WTC11 (cell line): ENCODE measurements around the gene REEP1. TPM values are rescaled to one million over a fixed set of nuclear protein-coding genes. Genes with fewer than 3 reads are reported as not detected.

Experiments
- ATAC-seq: fragments of 200-7000 bp; cut with Tn5 transposase; 2 replicates; pipeline ENCODE4 v1.10.0; 2021; ENCODE audit warnings: mild to moderate bottlenecking, moderate library complexity
- CTCF ChIA-PET: fragments of 300-600 bp; sonication (Branson Sonifier 250); formaldehyde crosslinking; loops from one replicate; lab custom pipeline; 2021; ENCODE audit warnings: antibody characterized with exemption; lab: Charles Lee
- POLR2A ChIA-PET: fragments of 350-600 bp; sonication (Branson Sonifier 250); formaldehyde crosslinking; loops from one replicate; lab custom pipeline; 2021; ENCODE audit warnings: antibody characterized with exemption; lab: Charles Lee
- DNase-seq: peaks from one replicate; pipeline ENCODE4 v3.0.0; 2021; ENCODE audit warnings: low spot score
- H3K27ac Mint-ChIP-seq: 2 replicates; pipeline ENCODE4 v1.8.0; 2021; ENCODE audit warnings: mixed read lengths
- H3K27me3 Mint-ChIP-seq: 2 replicates; pipeline ENCODE4 v1.8.0; 2021; ENCODE audit warnings: low read depth, mild to moderate bottlenecking, moderate library complexity, mixed read lengths
- H3K36me3 Mint-ChIP-seq: 2 replicates; pipeline ENCODE4 v1.8.0; 2021; ENCODE audit warnings: mixed read lengths
- H3K4me1 Mint-ChIP-seq: 2 replicates; pipeline ENCODE4 v1.8.0; 2022; ENCODE audit warnings: mixed read lengths
- H3K4me3 Mint-ChIP-seq: 2 replicates; pipeline ENCODE4 v1.8.0; 2021; ENCODE audit warnings: mild to moderate bottlenecking, moderate library complexity, mixed read lengths
- H3K9me3 Mint-ChIP-seq: 2 replicates; pipeline ENCODE4 v1.8.0; 2021; ENCODE audit warnings: mixed read lengths
- ETV6 ChIP-seq: sonication (generic); formaldehyde crosslinking; IDR thresholded peaks from 2 replicates; pipeline ENCODE4 v1.8.1; 2022; ENCODE audit warnings: mild to moderate bottlenecking, missing genetic modification reagents
- FOXK1 ChIP-seq: sonication (generic); formaldehyde crosslinking; IDR thresholded peaks from 2 replicates; pipeline ENCODE4 v1.8.0; 2022; ENCODE audit warnings: mild to moderate bottlenecking, moderate library complexity, missing genetic modification reagents
- FOXP4 ChIP-seq: sonication (generic); formaldehyde crosslinking; IDR thresholded peaks from 2 replicates; pipeline ENCODE4 v1.8.0; 2022; ENCODE audit warnings: mild to moderate bottlenecking, missing genetic modification reagents
- HMGA2 ChIP-seq: fragments of 250-450 bp; sonication (Bioruptor Pico); IDR thresholded peaks from 2 replicates; pipeline ENCODE4 v1.4.0; 2021; ENCODE audit warnings: mild to moderate bottlenecking, moderate library complexity
- HMGXB4 ChIP-seq: sonication (generic); formaldehyde crosslinking; IDR thresholded peaks from 2 replicates; pipeline ENCODE4 v1.8.1; 2023; ENCODE audit warnings: mild to moderate bottlenecking, moderate library complexity, missing genetic modification reagents
- MXD4 ChIP-seq: fragments of 250-450 bp; sonication (Bioruptor Pico); IDR thresholded peaks from 2 replicates; pipeline ENCODE4 v1.8.0; 2021; ENCODE audit warnings: mild to moderate bottlenecking, moderate library complexity, borderline replicate concordance
- NFYB ChIP-seq: sonication (generic); formaldehyde crosslinking; conservative IDR thresholded peaks from 2 replicates; pipeline ENCODE4 v1.8.0; 2022; ENCODE audit warnings: low read depth, missing genetic modification reagents
- OVOL2 ChIP-seq: fragments of 250-450 bp; sonication (Bioruptor Pico); IDR thresholded peaks from 2 replicates; pipeline ENCODE4 v1.9.0; 2021; ENCODE audit warnings: mild to moderate bottlenecking, borderline replicate concordance
- PRRX2 ChIP-seq: fragments of 250-450 bp; sonication (Bioruptor Pico); IDR thresholded peaks from 2 replicates; pipeline ENCODE4 v1.8.0; 2021; ENCODE audit warnings: mild to moderate bottlenecking
- RELA ChIP-seq: sonication (generic); formaldehyde crosslinking; IDR thresholded peaks from 2 replicates; pipeline ENCODE4 v1.8.1; 2022; ENCODE audit warnings: missing genetic modification reagents, mild to moderate bottlenecking, borderline replicate concordance
- ZNF219 ChIP-seq: sonication (generic); formaldehyde crosslinking; IDR thresholded peaks from 2 replicates; pipeline ENCODE4 v1.8.0; 2023; ENCODE audit warnings: missing genetic modification reagents, mild to moderate bottlenecking, borderline replicate concordance
- ZNF232 ChIP-seq: sonication (generic); formaldehyde crosslinking; IDR thresholded peaks from 2 replicates; pipeline ENCODE4 v1.8.0; 2022; ENCODE audit warnings: mild to moderate bottlenecking, missing genetic modification reagents
- ZNF263 ChIP-seq: sonication (generic); formaldehyde crosslinking; IDR thresholded peaks from 2 replicates; pipeline ENCODE4 v1.8.1; 2022; ENCODE audit warnings: low read depth, mild to moderate bottlenecking, moderate library complexity, missing genetic modification reagents
- ZNF281 ChIP-seq: sonication (generic); formaldehyde crosslinking; IDR thresholded peaks from 2 replicates; pipeline ENCODE4 v1.8.0; 2023; ENCODE audit warnings: mild to moderate bottlenecking, missing genetic modification reagents
- ZNF423 ChIP-seq: fragments of 250-450 bp; sonication (Bioruptor Pico); IDR thresholded peaks from 2 replicates; pipeline ENCODE4 v2.1.2; 2022; ENCODE audit warnings: mild to moderate bottlenecking, moderate library complexity
- total RNA-seq: library from RNA; stranded (reverse); gene quantifications from 3 replicates; pipeline ENCODE4 v1.2.3, GENCODE V29; 2021
- TF ChIP-seq, protein P1 (sequence below): fragments of 250-450 bp; sonication (Bioruptor Pico); IDR thresholded peaks from 2 replicates; pipeline ENCODE4 v1.9.0; 2021; ENCODE audit warnings: mild to moderate bottlenecking
- TF ChIP-seq, protein P2 (sequence below): fragments of 250-450 bp; sonication (Bioruptor Pico); IDR thresholded peaks from 2 replicates; pipeline ENCODE4 v1.8.0; 2021; ENCODE audit warnings: mild to moderate bottlenecking

Gene REEP1
- total RNA-seq, 1 experiment from 2014 or later: 1.9 TPM

GRCh38 chr2:86216575-86217555 lies 120.6 kb downstream of the REEP1 start:
- POLR2A ChIA-PET: no interaction called here
- H3K27me3 Mint-ChIP-seq: no peaks in the 10 kb centered on the region

DNA sequence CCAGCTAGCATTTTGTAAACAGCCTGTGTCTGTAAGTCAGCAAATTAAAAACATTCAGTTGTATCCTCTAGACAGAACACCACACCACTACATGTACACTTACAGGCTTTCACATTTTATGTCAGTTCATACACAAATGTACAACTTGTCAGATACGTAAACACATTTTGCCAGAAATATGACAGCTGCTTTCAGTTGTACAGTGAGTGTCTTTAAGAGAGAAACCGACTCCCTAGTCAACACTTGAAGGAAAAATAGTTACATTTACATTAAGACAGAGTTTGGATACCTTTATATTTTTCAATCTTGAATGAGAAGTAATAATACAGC lies 123.0 kb downstream of the REEP1 start:
- ATAC-seq (no peak), DNase-seq (no peak)
- Mint-ChIP-seq H3K27me3 (no peaks in the 10 kb centered on the region), H3K4me1 (peaks cover 12% of the 10 kb centered on the region), H3K27ac (no peak overlapping the region), H3K9me3 (no peaks in the 10 kb centered on the region), H3K4me3 (no peak overlapping the region), H3K36me3 (peaks cover 38% of the 10 kb centered on the region)
- POLR2A ChIA-PET: interaction anchor here (0.6 to 1.4 kb wide), 2 partner anchors 19 to 213 kb away, joined by 3 read pairs; partner anchors contain the start of gene IMMT
- TF ChIP-seq MXD4 (CRISPR knock-in tag) (no peak), HMGXB4 (CRISPR knock-in tag) (no peak), ZNF263 (no peak)
- TF ChIP-seq, protein P1, sequence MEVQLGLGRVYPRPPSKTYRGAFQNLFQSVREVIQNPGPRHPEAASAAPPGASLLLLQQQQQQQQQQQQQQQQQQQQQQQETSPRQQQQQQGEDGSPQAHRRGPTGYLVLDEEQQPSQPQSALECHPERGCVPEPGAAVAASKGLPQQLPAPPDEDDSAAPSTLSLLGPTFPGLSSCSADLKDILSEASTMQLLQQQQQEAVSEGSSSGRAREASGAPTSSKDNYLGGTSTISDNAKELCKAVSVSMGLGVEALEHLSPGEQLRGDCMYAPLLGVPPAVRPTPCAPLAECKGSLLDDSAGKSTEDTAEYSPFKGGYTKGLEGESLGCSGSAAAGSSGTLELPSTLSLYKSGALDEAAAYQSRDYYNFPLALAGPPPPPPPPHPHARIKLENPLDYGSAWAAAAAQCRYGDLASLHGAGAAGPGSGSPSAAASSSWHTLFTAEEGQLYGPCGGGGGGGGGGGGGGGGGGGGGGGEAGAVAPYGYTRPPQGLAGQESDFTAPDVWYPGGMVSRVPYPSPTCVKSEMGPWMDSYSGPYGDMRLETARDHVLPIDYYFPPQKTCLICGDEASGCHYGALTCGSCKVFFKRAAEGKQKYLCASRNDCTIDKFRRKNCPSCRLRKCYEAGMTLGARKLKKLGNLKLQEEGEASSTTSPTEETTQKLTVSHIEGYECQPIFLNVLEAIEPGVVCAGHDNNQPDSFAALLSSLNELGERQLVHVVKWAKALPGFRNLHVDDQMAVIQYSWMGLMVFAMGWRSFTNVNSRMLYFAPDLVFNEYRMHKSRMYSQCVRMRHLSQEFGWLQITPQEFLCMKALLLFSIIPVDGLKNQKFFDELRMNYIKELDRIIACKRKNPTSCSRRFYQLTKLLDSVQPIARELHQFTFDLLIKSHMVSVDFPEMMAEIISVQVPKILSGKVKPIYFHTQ: no peak
- CTCF ChIA-PET: no interaction called here

More at GRCh38 chr2:86216575-86217555, 120.6 kb downstream of the REEP1 start:
- DNase-seq (no peak), ATAC-seq (no peak)
- Mint-ChIP-seq H3K4me1 (peaks cover 15% of the 10 kb centered on the region), H3K27ac (no peak overlapping the region; the same call in 1 of the 2 replicates), H3K4me3 (no peak overlapping the region), H3K9me3 (no peaks in the 10 kb centered on the region), H3K36me3 (peaks cover 16% of the 10 kb centered on the region)
- no peak for TF ChIP-seq OVOL2
- TF ChIP-seq HMGA2 (CRISPR knock-in tag): no peak
- no peak for TF ChIP-seq ZNF219 (CRISPR knock-in tag)
- TF ChIP-seq ZNF423 (CRISPR knock-in tag): no peak
- no peak for TF ChIP-seq ZNF232 (CRISPR knock-in tag)
- TF ChIP-seq, protein P2, sequence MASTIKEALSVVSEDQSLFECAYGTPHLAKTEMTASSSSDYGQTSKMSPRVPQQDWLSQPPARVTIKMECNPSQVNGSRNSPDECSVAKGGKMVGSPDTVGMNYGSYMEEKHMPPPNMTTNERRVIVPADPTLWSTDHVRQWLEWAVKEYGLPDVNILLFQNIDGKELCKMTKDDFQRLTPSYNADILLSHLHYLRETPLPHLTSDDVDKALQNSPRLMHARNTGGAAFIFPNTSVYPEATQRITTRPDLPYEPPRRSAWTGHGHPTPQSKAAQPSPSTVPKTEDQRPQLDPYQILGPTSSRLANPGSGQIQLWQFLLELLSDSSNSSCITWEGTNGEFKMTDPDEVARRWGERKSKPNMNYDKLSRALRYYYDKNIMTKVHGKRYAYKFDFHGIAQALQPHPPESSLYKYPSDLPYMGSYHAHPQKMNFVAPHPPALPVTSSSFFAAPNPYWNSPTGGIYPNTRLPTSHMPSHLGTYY (CRISPR knock-in tag): no peak
- TF ChIP-seq PRRX2 (CRISPR knock-in tag): no peak
- no peak for TF ChIP-seq FOXK1 (CRISPR knock-in tag)
- no peak for TF ChIP-seq ETV6 (CRISPR knock-in tag)
- CTCF ChIA-PET: interaction anchor here (1.0 to 1.7 kb wide), 7 partner anchors 27 to 156 kb away, joined by 3 to 9 read pairs (median 4); no protein-coding TSS in a partner anchor

DNA sequence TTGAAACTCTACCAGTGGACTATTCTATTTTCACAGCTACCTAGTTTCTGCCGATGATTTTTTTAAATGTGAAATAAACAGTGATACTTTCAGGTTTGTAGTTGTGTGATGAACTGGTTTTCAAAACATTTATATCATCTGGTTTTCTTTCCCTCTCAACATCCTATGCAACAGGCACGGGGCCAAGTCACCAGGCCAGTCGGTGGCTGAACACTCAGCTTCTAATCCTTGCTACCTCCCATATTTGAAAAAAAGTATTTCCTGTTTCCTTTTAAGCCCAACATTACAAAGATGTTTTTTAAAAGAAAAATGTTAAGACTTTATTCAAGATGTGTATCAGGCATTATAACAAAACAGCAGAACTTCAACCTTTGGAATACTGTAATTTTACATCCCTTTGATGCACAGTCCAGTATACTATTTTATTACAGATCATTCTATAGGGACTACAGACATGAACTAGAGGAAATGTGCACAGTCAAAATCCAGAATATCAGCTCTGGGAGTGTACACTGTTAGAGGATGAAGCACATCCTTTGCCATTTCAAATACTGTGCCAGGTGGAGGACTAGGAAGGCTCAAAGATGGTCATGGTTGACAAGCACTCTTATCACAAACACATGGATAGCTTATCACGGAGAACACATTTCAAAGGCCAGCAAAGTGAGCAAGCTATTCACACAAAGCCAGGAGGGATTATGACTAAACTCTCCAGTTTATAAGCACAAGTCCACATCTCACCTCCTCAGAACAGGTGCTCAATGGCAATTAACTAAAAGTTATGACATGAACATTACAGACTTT lies 123.5 kb downstream of the REEP1 start:
- POLR2A ChIA-PET: no interaction called here
- Mint-ChIP-seq H3K9me3 (no peaks in the 10 kb centered on the region), H3K4me1 (peaks cover 12% of the 10 kb centered on the region), H3K27ac (no peak overlapping the region), H3K4me3 (no peak overlapping the region), H3K36me3 (peaks cover 42% of the 10 kb centered on the region), H3K27me3 (no peaks in the 10 kb centered on the region)
- DNase-seq: no peak
- ATAC-seq: no peak
- CTCF ChIA-PET: interaction anchor here (1.2 kb wide), 1 partner anchor 159 kb away, joined by 3 read pairs; no protein-coding TSS in a partner anchor
- TF ChIP-seq ZNF281 (CRISPR knock-in tag) (no peak), FOXP4 (no peak), RELA (CRISPR knock-in tag) (no peak), NFYB (no peak)
